Lower leg skin (tissue), 3 donors: ENCODE data around the gene CLSTN1.
"Not testable (repeated sequence)": the region's sequence is repeated elsewhere in the genome, so short reads cannot be mapped to it uniquely, and the experiment has no call there.

Experiments
- CTCF ChIP-seq, 3 donors: fragments of 450-650 bp; IDR thresholded peaks; one replicate each; pipeline ENCODE4 v1.5.1; 2016; ENCODE audit warnings: antibody characterized with exemption in 3 of 3, mild to moderate bottlenecking in 3 of 3, moderate library complexity in 2 of 3
- POLR2A ChIP-seq, 2 donors: fragments of 450-650 bp; IDR thresholded peaks; one replicate each; pipeline ENCODE4 v1.6.1; 2016 to 2017; ENCODE audit warnings: antibody characterized with exemption in 2 of 2, mild to moderate bottlenecking in 1 of 2, moderate library complexity in 1 of 2

- not testable (repeated sequence) for TF ChIP-seq CTCF, POLR2A (IDR thresholded peaks at IDR 0.05)
Measured at GRCh38 chr1:9762446-9762845, 61.3 kb downstream of the CLSTN1 start.
